Glutamatergic neuron (in vitro differentiated cells): ENCODE measurements around the gene B4GALT5. TPM values are rescaled to one million over a fixed set of nuclear protein-coding genes. Genes with fewer than 3 reads are reported as not detected.
"Not testable (repeated sequence)": the region's sequence is repeated elsewhere in the genome, so short reads cannot be mapped to it uniquely, and the experiment has no call there.

ENCODE experiments used
- DNase-seq: peaks from one replicate; pipeline ENCODE4 v3.0.0; 2022
- H3K27ac Mint-ChIP-seq: one replicate; pipeline ENCODE4 v1.8.0; 2020; ENCODE audit warnings: mild to moderate bottlenecking, mixed read lengths, inconsistent platforms; ENCODE audit not compliant: unreplicated experiment
- H3K27me3 Mint-ChIP-seq: one replicate; pipeline ENCODE4 v1.8.0; 2020; ENCODE audit warnings: mild to moderate bottlenecking, moderate library complexity, mixed read lengths, inconsistent platforms; ENCODE audit not compliant: unreplicated experiment
- H3K36me3 Mint-ChIP-seq: one replicate; pipeline ENCODE4 v1.8.0; 2020; ENCODE audit warnings: mild to moderate bottlenecking, mixed read lengths, inconsistent platforms; ENCODE audit not compliant: unreplicated experiment
- H3K4me1 Mint-ChIP-seq: one replicate; pipeline ENCODE4 v1.8.0; 2020; ENCODE audit warnings: mild to moderate bottlenecking, low read depth, mixed read lengths, inconsistent platforms; ENCODE audit not compliant: unreplicated experiment
- H3K4me3 Mint-ChIP-seq: one replicate; pipeline ENCODE4 v1.8.0; 2020; ENCODE audit warnings: mild to moderate bottlenecking, mixed read lengths, inconsistent platforms; ENCODE audit not compliant: unreplicated experiment
- H3K9me3 Mint-ChIP-seq: one replicate; pipeline ENCODE4 v1.8.0; 2020; ENCODE audit warnings: mild to moderate bottlenecking, moderate library complexity, mixed read lengths, inconsistent platforms; ENCODE audit not compliant: unreplicated experiment
- CTCF ChIP-seq: fragments of 200-600 bp; sonication (generic); IDR thresholded peaks from one replicate; pipeline ENCODE4 v1.5.0; 2021; ENCODE audit not compliant: partially characterized antibody, unreplicated experiment
- total RNA-seq: library from RNA; stranded (reverse); fragmentation: NEBNext Ultra II Directional; extraction: Animal tissue kit (Norgen Biotek cat#: 25700); gene quantifications from one replicate; pipeline ENCODE4 v1.2.1, GENCODE V29; 2021; ENCODE audit not compliant: unreplicated experiment

Gene B4GALT5
- total RNA-seq, 1 donor from 2014 or later: 61.3 TPM

GRCh38 chr20:49630396-49630951, 83.2 kb downstream of the B4GALT5 start:
- TF ChIP-seq CTCF: no peak
- H3K27ac Mint-ChIP-seq: no peak overlapping the region
- peaks cover 11% of the 10 kb centered on the region for H3K4me1 Mint-ChIP-seq

GRCh38 chr20:49629606-49630005, 84.1 kb downstream of the B4GALT5 start:
- Mint-ChIP-seq H3K36me3 (no peaks in the 10 kb centered on the region), H3K4me1 (peaks cover 12% of the 10 kb centered on the region), H3K4me3 (no peak overlapping the region), H3K27me3 (peaks cover 4% of the 10 kb centered on the region), H3K27ac (no peak overlapping the region), H3K9me3 (peaks cover 5% of the 10 kb centered on the region)
- DNase-seq: no peak
- no peak for TF ChIP-seq CTCF

More at GRCh38 chr20:49630396-49630951, 83.2 kb downstream of the B4GALT5 start:
- Mint-ChIP-seq H3K27me3 (peaks cover 4% of the 10 kb centered on the region), H3K9me3 (peaks cover 5% of the 10 kb centered on the region), H3K4me3 (no peak overlapping the region), H3K36me3 (no peaks in the 10 kb centered on the region)
- DNase-seq: no peak

- H3K27me3 Mint-ChIP-seq, H3K9me3 Mint-ChIP-seq, H3K36me3 Mint-ChIP-seq, H3K4me3 Mint-ChIP-seq, H3K27ac Mint-ChIP-seq, DNase-seq: not testable (repeated sequence)
- H3K4me1 Mint-ChIP-seq: peaks cover 10% of the 10 kb centered on the region
Observed at GRCh38 chr20:49628280-49628679, 85.4 kb downstream of the B4GALT5 start.

GRCh38 chr20:49627329-49627761, 86.3 kb downstream of the B4GALT5 start:
- Mint-ChIP-seq H3K27ac (no peak overlapping the region), H3K4me1 (peaks cover 10% of the 10 kb centered on the region), H3K27me3 (peaks cover 4% of the 10 kb centered on the region), H3K9me3 (peaks cover 4% of the 10 kb centered on the region), H3K4me3 (no peak overlapping the region), H3K36me3 (no peaks in the 10 kb centered on the region)
- no peak for DNase-seq
- TF ChIP-seq CTCF: no peak

- H3K27me3 Mint-ChIP-seq, H3K4me3 Mint-ChIP-seq, DNase-seq, H3K36me3 Mint-ChIP-seq, H3K9me3 Mint-ChIP-seq, H3K27ac Mint-ChIP-seq, H3K4me1 Mint-ChIP-seq: not testable (repeated sequence)
Observed at GRCh38 chr20:49624988-49625387, 88.7 kb downstream of the B4GALT5 start.

GRCh38 chr20:49624317-49624716, 89.4 kb downstream of the B4GALT5 start:
- H3K36me3 Mint-ChIP-seq: peaks cover 8% of the 10 kb centered on the region
- no peak for DNase-seq
- peaks cover 2% of the 10 kb centered on the region for H3K27me3 Mint-ChIP-seq
- no peak overlapping the region for H3K4me3 Mint-ChIP-seq
- no peak for TF ChIP-seq CTCF
- H3K27ac Mint-ChIP-seq: peak overlapping the region; percentile 77
- peaks cover 4% of the 10 kb centered on the region for H3K4me1 Mint-ChIP-seq
- H3K9me3 Mint-ChIP-seq: peaks cover 3% of the 10 kb centered on the region
